Fibroblast of pulmonary artery (primary cell): Measurements from ENCODE around the gene ZNF814.
"Not testable (repeated sequence)": the region's sequence is repeated elsewhere in the genome, so short reads cannot be mapped to it uniquely, and the experiment has no call there.

Source experiments
- DNase-seq: peaks from one replicate; pipeline ENCODE4 v3.0.0-alpha.2; 2010; ENCODE audit warnings: low read depth
- H3K4me3 ChIP-seq: replicated peaks from 2 replicates; pipeline ENCODE4 v1.5.1; 2011; ENCODE audit warnings: low read depth, mild to moderate bottlenecking, control low read depth, low read length, moderate library complexity
- CTCF ChIP-seq: IDR thresholded peaks from 2 replicates; pipeline ENCODE4 v1.5.1; 2011; ENCODE audit warnings: mild to moderate bottlenecking, control low read depth, low read length, inconsistent platforms; ENCODE audit errors: missing control alignments

Gene ZNF814

GRCh38 chr19:57850553-57851017 is 38.3 kb downstream of the ZNF814 start:
- no peak for TF ChIP-seq CTCF
- H3K4me3 ChIP-seq = peak overlapping the region; percentile 86
- peak; percentile 45 for DNase-seq

GRCh38 chr19:57849666-57850473 is 39.0 kb downstream of the ZNF814 start, which contains the start of gene ZNF587:
TSS of gene ZNF587 (plus strand) at chr19:57849859. CDS start at chr19:57850039, 180 bp downstream.
- H3K4me3 ChIP-seq = peak within 1 kb of the TSS; percentile 86

GRCh38 chr19:57849162-57849665 is 39.6 kb downstream of the ZNF814 start:
- peak overlapping the region; percentile 86 for H3K4me3 ChIP-seq
- DNase-seq = not testable (repeated sequence)

More at GRCh38 chr19:57849666-57850473, 39.0 kb downstream of the ZNF814 start, which contains the start of gene ZNF587:
- DNase-seq = peak; percentile 87

- not testable (repeated sequence) for H3K4me3 ChIP-seq
- peak; percentile 18 for DNase-seq
Measured at GRCh38 chr19:57847164-57847563, 41.7 kb downstream of the ZNF814 start.

- no peak for TF ChIP-seq CTCF
- H3K4me3 ChIP-seq = no peak overlapping the region
- DNase-seq = no peak
Measured at GRCh38 chr19:57841122-57841763, 47.6 kb downstream of the ZNF814 start.

GRCh38 chr19:57838622-57839191 is 50.1 kb downstream of the ZNF814 start:
- DNase-seq, H3K4me3 ChIP-seq: not testable (repeated sequence)

GRCh38 chr19:57836991-57837390 is 51.8 kb downstream of the ZNF814 start:
- not testable (repeated sequence) for H3K4me3 ChIP-seq, DNase-seq

GRCh38 chr19:57830071-57830602 is 58.7 kb downstream of the ZNF814 start, which contains the start of gene ZNF587B:
TSS of gene ZNF587B (plus strand) at chr19:57830299. CDS start at chr19:57830529, 230 bp downstream.
- peak within 1 kb of the TSS; percentile 74 for H3K4me3 ChIP-seq
- peak; percentile 18 for TF ChIP-seq CTCF
- peak; percentile 89 for DNase-seq

- peak; percentile 81 for DNase-seq
- no peak for TF ChIP-seq CTCF
Measured at GRCh38 chr19:57829316-57829715, 59.5 kb downstream of the ZNF814 start.

More at GRCh38 chr19:57829316-57829715, 59.5 kb downstream of the ZNF814 start:
- H3K4me3 ChIP-seq = peak overlapping the region; percentile 74
